SU-DHL-6 (cell line): ENCODE measurements around the gene PICALM.

ENCODE experiments used
- H2AFZ ChIP-seq: fragments of 200-600 bp; sonication (generic); 2 replicates; pipeline ENCODE4 v1.6.1; 2014; ENCODE audit warnings: low read depth, mild to moderate bottlenecking, moderate library complexity, mixed read lengths, antibody characterized with exemption, low read length; ENCODE audit not compliant: severe bottlenecking
- H3F3A ChIP-seq: fragments of 200-600 bp; shearing (Covaris generic); 2 replicates; pipeline ENCODE4 v1.6.0; 2016; ENCODE audit warnings: antibody characterized with exemption, mild to moderate bottlenecking; ENCODE audit not compliant: insufficient read depth
- H3K27ac ChIP-seq: fragments of 200-600 bp; sonication (generic); 2 replicates; pipeline ENCODE4 v1.5.1; 2016; ENCODE audit warnings: low read depth, mild to moderate bottlenecking, low read length, moderate library complexity, mixed read lengths
- H3K27me3 ChIP-seq: fragments of 200-600 bp; sonication (generic), shearing (Covaris generic); 2 replicates; pipeline ENCODE4 v1.6.0; 2014; ENCODE audit warnings: mild to moderate bottlenecking, low read length
- H3K36me3 ChIP-seq: fragments of 200-600 bp; sonication (generic); 2 replicates; pipeline ENCODE4 v1.6.1; 2014; ENCODE audit warnings: mild to moderate bottlenecking, low read length, mixed read lengths
- H3K4me2 ChIP-seq: fragments of 300-600, 200-600 bp; shearing (Covaris generic), sonication (generic); 2 replicates; pipeline ENCODE4 v1.6.0; 2014; ENCODE audit warnings: low read length, low read depth, mild to moderate bottlenecking; ENCODE audit not compliant: poor library complexity, severe bottlenecking
- H3K4me3 ChIP-seq: fragments of 200-600 bp; sonication (generic); 2 replicates; pipeline ENCODE4 v1.5.1; 2014; ENCODE audit warnings: antibody characterized with exemption, low read length, mild to moderate bottlenecking, mixed read lengths; ENCODE audit not compliant: insufficient read depth, poor library complexity, severe bottlenecking
- H3K79me2 ChIP-seq: fragments of 200-600 bp; sonication (generic); 2 replicates; pipeline ENCODE4 v1.6.1; 2014; ENCODE audit warnings: mild to moderate bottlenecking, low read length, moderate library complexity; ENCODE audit not compliant: insufficient read depth
- H3K9ac ChIP-seq: fragments of 200-600 bp; sonication (generic); 2 replicates; pipeline ENCODE4 v1.7.0; 2014; ENCODE audit warnings: mild to moderate bottlenecking, low read length
- H3K9me2 ChIP-seq: fragments of 200-600 bp; sonication (generic); replicated peaks from 2 replicates; pipeline ENCODE4 v1.6.1; 2014; ENCODE audit warnings: low read length; ENCODE audit not compliant: insufficient read depth
- H3K9me3 ChIP-seq: fragments of 200-600 bp; sonication (generic); 2 replicates; pipeline ENCODE4 v1.6.1; 2014; ENCODE audit warnings: low read length, mixed read lengths; ENCODE audit not compliant: insufficient read depth
- H4K20me1 ChIP-seq: fragments of 200-600 bp; sonication (generic); 2 replicates; pipeline ENCODE4 v1.6.1; 2014; ENCODE audit warnings: low read depth, mild to moderate bottlenecking, antibody characterized with exemption, low read length, moderate library complexity, mixed read lengths
- CTCF ChIP-seq: fragments of 200-600 bp; sonication (generic); IDR thresholded peaks from one replicate; pipeline ENCODE4 v1.5.1; 2017; ENCODE audit warnings: antibody characterized with exemption, mild to moderate bottlenecking, low read length, moderate library complexity; ENCODE audit not compliant: insufficient read depth, poor library complexity, severe bottlenecking
- EZH2phosphoT487 ChIP-seq: fragments of 200-600 bp; sonication (generic), shearing (Covaris generic); conservative IDR thresholded peaks from 2 replicates; pipeline ENCODE4 v1.6.1; 2018; ENCODE audit warnings: mild to moderate bottlenecking, antibody characterized with exemption, low read length, moderate library complexity, mixed read lengths

Gene PICALM

GRCh38 chr11:86002431-86002830 lies 66.5 kb downstream of the PICALM start:
- H3K36me3 ChIP-seq, result peaks cover 55% of the 10 kb centered on the region
- no peaks in the 10 kb centered on the region for H3K9me2 ChIP-seq
- H4K20me1 ChIP-seq, result no peaks in the 10 kb centered on the region
- H2AFZ ChIP-seq, result no peak overlapping the region
- H3K9me3 ChIP-seq, result no peaks in the 10 kb centered on the region
- H3K4me3 ChIP-seq, result no peak overlapping the region
- no peak overlapping the region for H3K4me2 ChIP-seq
- no peak overlapping the region for H3K27ac ChIP-seq
- TF ChIP-seq CTCF, result no peak
- TF ChIP-seq EZH2phosphoT487, result no peak
- H3F3A ChIP-seq, result no peaks in the 10 kb centered on the region
- no peak overlapping the region for H3K9ac ChIP-seq
- no peaks in the 10 kb centered on the region for H3K27me3 ChIP-seq
- no peaks in the 10 kb centered on the region for H3K79me2 ChIP-seq

DNA sequence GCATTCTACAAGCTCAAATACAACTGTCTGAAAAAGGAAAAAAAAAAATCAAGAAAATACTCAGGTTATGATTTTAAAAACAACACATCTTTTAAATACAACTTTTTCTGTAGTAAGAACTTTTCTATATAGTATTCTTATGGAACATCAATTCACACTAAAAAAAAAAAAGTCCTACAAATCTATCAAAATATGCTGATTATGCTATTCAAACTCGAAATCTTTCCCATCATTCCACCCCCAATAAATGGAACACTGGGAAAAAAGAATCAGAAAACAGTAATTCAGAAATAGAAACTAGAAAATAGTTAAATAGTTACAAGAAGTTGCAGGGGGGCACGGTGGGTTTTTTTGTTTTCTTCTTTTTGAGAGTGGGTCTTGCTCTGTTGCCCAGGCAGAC lies 77.4 kb downstream of the PICALM start:
- Histone ChIP-seq H3F3A (peaks cover 6% of the 10 kb centered on the region), H3K27ac (no peak overlapping the region), H3K27me3 (no peaks in the 10 kb centered on the region), H3K4me3 (no peak overlapping the region), H3K4me2 (no peak overlapping the region), H4K20me1 (no peaks in the 10 kb centered on the region; the same call in 1 of the 2 replicates), H3K9ac (no peak overlapping the region), H3K9me3 (no peaks in the 10 kb centered on the region), H2AFZ (no peak overlapping the region), H3K9me2 (no peaks in the 10 kb centered on the region), H3K36me3 (peaks cover 55% of the 10 kb centered on the region), H3K79me2 (no peaks in the 10 kb centered on the region)
- TF ChIP-seq CTCF, result no peak

GRCh38 chr11:85989746-85990145 lies 79.1 kb downstream of the PICALM start:
- no peaks in the 10 kb centered on the region for H3K79me2 ChIP-seq
- no peaks in the 10 kb centered on the region for H4K20me1 ChIP-seq
- TF ChIP-seq CTCF (no peak), EZH2phosphoT487 (no peak)
- no peak overlapping the region for H3K4me3 ChIP-seq
- H3F3A ChIP-seq, result no peaks in the 10 kb centered on the region; the same call in 1 of the 2 replicates
- H3K36me3 ChIP-seq, result peaks cover 42% of the 10 kb centered on the region
- no peak overlapping the region for H3K27ac ChIP-seq
- H3K9me3 ChIP-seq, result no peaks in the 10 kb centered on the region
- no peak overlapping the region for H2AFZ ChIP-seq
- H3K9me2 ChIP-seq, result no peaks in the 10 kb centered on the region
- H3K27me3 ChIP-seq, result no peaks in the 10 kb centered on the region
- no peak overlapping the region for H3K9ac ChIP-seq
- H3K4me2 ChIP-seq, result no peak overlapping the region
